HTERT RPE-1 (cell line): ENCODE results near the gene CRISPLD2.
"Not testable (repeated sequence)": the region's sequence is repeated elsewhere in the genome, so short reads cannot be mapped to it uniquely, and the experiment has no call there.

Experiments
- in situ Hi-C: fragments of 300-500 bp; cut with MboI; formaldehyde crosslinking; loops from 4 replicates; pipeline ENCODE4 v1.14.3; 2020; ENCODE audit warnings: low sequenced_read_pairs

Gene CRISPLD2

GRCh38 chr16:84821728-84822689 lies 2.2 kb downstream of the CRISPLD2 start:
- in situ Hi-C loops, result no loop called here

DNA sequence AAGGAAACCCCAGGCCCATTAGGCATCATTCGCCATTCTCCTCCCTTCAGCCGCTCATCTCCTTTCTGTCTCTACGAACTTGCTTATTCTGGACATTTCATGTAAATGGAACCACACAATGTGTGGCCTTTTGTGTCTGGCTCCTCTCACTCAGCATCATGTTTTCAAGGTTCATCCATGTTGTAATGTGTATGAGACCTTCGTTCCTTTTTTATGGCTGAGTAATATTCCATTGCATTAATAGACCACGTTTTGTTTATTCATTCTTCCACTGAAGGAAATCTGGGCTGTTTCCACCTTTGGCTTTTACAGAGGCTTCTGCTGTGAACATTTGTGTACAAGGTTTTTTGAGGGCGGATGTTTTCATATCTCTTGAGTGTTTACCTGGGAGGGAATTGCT lies 3.2 kb downstream of the CRISPLD2 start:
- in situ Hi-C loops, result no loop called here

DNA sequence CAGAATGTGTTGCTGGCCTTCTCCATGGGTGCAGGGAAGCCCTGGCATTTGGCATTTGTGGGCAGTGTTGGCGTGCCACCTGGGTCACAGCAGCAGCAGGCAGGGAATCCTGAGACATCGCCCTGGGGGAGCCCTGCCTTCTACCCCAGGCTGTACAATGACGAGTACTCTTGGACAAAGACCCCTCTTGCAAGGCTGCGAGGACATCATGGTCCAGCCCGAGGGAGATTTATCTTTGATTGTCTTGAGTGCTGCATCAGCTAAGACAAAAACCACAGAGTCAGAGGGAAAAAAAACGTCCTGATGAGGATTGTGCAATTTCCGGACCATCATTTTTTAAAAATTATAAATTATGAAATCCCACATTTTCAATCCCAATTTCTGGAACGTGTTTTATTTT lies 3.7 kb downstream of the CRISPLD2 start:
- in situ Hi-C loops, result no loop called here

DNA sequence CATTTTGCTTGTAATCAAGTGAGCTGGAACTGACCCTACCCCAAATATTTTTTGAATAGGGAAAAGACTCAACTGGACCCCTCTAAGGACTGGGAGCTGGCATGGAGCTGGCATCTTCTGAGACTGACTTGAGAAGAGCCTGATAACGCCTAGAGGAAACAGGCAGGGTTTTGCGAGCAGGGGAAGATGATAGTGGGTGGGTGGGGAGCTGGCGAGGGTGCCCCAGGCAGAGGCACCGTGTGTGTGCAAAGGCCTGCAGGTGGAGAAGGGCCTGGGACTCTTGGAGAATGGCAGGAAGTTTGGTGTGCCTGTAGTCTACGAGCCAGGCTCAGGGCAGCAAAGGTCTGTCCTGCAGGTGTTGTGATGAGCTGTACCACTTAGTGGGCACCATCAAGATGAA lies 4.1 kb downstream of the CRISPLD2 start:
- in situ Hi-C loops, result no loop called here

GRCh38 chr16:84825896-84826557 lies 6.2 kb downstream of the CRISPLD2 start:
- in situ Hi-C loops, result no loop called here

- in situ Hi-C loops, result no loop called here
Observed at GRCh38 chr16:84826558-84826941, 6.8 kb downstream of the CRISPLD2 start.

DNA sequence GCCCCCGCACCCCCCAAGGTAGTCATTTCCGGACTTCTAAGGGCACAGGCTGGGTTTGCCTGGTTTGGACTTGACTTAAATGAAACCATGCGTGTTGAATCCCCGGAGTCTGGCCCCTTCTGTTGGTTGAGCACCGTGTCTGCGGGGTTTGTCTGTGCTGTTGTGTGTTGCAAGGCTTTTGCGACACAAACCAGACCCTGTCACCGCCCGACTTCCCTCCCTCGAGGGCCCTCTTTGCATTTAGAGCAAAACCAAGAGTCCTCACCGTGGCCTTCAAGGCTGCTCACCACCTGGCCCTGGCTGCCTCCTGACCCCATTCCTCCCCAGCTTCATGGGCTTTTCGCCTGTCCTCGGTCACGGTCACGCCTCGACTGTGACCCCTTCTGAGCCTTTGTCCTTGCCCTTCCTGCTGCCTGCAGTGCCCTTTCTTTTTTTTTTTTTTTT lies 7.4 kb downstream of the CRISPLD2 start:
- in situ Hi-C loops, result no loop called here

- in situ Hi-C loops, result no loop called here
Observed at GRCh38 chr16:84827897-84828296, 8.1 kb downstream of the CRISPLD2 start.

- in situ Hi-C loops, result no loop called here
Observed at GRCh38 chr16:84828322-84828721, 8.5 kb downstream of the CRISPLD2 start.

GRCh38 chr16:84829168-84829965 lies 9.6 kb downstream of the CRISPLD2 start:
- in situ Hi-C loops, result no loop called here

- in situ Hi-C loops, result no loop called here
Observed at GRCh38 chr16:84830765-84831384, 11.1 kb downstream of the CRISPLD2 start.

- in situ Hi-C loops, result not testable (repeated sequence)
Observed at GRCh38 chr16:84831728-84832127, 11.9 kb downstream of the CRISPLD2 start.

- in situ Hi-C loops, result no loop called here
Observed at GRCh38 chr16:84832488-84833143, 12.8 kb downstream of the CRISPLD2 start.

GRCh38 chr16:84833144-84833500 lies 13.3 kb downstream of the CRISPLD2 start:
- in situ Hi-C loops, result no loop called here

GRCh38 chr16:84833542-84834402 lies 14.0 kb downstream of the CRISPLD2 start:
- in situ Hi-C loops, result no loop called here

GRCh38 chr16:84834403-84834772 lies 14.6 kb downstream of the CRISPLD2 start:
- in situ Hi-C loops, result no loop called here

GRCh38 chr16:84836234-84836647 lies 16.5 kb downstream of the CRISPLD2 start:
- in situ Hi-C loops, result no loop called here

DNA sequence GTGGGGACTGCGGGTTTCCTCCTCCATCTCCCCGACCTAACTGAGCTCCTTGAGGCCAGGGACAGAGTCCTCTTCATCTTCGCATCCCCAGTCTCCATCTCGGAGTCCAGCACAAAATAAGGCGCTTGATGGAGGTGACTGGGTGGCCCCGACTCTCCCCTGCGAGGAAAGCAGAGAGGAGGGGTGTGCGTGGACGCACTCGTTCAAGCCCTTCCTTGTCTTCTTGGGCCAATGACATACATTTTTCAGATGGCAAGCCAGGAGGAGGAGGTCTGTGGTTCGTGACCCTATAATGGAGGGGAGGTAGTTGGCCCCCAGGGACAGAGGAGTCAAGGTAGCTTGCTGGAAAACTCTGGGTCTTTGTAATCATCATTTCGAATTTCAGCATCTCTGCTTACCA lies 17.2 kb downstream of the CRISPLD2 start:
- in situ Hi-C loops, result no loop called here

GRCh38 chr16:84838383-84838948 lies 18.7 kb downstream of the CRISPLD2 start:
- in situ Hi-C loops, result no loop called here
